NCI-H2227 (cell line): ENCODE results near the gene KIF18B.
A peak's percentile ranks its signal among the peaks of the same experiment; 100 is the strongest.
"Not testable (repeated sequence)": the region's sequence is repeated elsewhere in the genome, so short reads cannot be mapped to it uniquely, and the experiment has no call there.

ENCODE experiments used
- DNase-seq: peaks from one replicate; lab custom pipeline; 2025; ENCODE audit not compliant: unreplicated experiment; lab: John Stamatoyannopoulos, UW

The KIF18B gene

DNA sequence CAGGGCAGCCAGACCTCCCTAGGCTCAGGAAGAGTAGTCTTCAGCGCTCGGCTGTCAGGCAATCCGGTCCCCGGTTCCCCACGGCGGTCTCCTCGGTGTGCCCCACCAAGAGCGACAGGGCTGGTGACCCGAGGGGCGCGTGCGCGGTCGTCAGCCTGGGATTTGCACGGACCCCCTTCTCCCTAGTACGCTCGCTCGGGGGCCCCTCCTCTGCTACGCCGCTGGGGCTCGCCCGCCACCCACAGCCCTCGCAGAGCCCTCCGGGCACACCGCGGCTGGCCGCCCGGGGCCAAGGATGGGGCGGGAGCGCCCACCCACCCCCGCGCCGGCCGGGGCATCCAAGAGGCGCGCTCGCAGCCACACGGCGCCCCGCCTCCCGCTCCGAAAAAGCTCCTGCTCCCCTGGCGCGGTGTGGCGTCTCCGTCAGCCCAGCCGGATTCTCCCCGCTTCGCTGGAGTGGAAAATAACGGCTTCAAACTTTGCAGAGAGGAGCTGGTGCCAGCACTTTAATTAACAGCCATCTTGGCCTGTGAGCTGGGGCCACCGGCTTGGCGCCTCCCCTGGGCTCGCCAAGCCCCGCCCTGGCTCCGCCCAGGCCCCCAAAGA lies 22.7 kb upstream of the KIF18B start:
- peak; percentile 63 for DNase-seq

DNA sequence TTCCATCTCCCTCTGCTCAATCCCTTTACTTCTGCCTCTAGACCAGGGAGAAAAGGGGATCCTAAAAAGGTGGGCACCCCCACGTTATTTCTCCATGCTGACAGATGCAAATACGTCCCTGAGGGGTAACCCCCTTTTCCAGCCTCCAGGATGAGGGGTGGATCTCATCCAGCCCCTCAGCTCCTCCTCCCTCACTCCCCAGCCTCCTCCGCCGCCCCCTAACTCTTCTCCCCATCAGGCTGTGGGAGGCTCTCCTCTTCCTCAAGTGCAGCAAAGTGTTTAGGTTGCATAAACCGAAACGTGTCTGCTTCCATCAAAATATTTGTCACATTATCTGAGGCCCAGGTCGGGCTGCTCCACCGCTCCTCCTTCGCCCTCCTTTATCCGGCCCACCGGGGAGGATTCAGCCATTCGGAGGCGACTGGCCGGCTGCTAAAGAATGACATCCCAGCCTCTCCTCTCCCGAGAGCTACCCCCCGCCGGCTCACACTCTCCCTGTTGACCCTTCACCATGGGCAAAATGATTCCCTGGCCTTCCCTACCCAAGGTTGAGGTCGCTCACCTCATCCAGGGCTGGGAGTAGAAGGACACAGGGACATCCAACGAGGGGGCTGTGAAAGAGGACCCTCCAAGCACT lies 21.7 kb upstream of the KIF18B start:
- DNase-seq = no peak

DNA sequence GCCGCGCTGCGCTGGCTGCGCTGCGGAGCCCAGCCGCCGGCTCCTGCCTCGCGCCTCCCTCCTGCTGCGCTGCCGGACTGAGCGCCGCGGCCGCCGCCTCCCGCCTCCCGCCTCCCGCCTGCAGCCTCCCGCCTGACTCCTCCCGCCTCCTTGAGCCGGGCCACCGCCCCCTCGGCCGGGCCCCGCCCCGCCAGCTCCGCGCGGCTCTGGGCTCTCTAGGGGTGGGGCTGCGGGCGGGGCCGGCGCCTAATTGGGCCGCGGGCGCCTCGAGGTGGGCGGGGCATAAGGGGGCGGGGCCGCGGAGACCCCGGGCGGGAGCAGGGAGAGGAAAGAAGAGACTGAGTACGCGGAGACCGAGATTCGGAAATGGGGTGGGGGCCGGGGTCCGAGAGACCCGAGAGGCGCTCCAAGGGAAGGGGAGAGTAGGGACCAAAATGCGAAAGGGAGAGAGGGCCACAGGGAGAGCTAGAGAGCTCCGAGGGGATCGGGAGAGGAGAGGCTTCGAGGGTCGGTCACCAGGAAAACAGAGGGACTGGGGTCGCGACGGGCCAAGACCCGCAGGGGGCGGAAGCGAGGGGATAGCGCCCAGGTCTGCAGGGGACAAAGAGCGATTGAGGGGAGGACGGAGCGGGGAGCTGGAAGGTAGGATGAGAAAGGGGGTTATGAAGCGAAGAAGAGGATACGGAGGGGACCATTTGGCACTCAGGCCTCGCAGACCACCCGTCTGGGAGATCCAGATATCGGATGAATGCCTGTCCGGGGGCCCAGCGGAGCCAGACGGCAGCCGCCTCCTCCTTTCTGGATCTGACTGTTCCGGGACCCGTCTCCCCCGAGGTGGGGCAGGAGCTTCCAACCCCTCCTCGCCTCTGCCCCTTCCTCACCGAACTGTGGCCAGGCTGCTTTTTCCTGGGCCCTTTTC lies 20.9 kb upstream of the KIF18B start, which contains the start of gene C1QL1:
Gene C1QL1, minus strand, starts transcription at position 79 of the 919 bp plus-strand sequence. CDS start 255 bp downstream, outside the sequence.
- DNase-seq = peak; percentile 97

DNA sequence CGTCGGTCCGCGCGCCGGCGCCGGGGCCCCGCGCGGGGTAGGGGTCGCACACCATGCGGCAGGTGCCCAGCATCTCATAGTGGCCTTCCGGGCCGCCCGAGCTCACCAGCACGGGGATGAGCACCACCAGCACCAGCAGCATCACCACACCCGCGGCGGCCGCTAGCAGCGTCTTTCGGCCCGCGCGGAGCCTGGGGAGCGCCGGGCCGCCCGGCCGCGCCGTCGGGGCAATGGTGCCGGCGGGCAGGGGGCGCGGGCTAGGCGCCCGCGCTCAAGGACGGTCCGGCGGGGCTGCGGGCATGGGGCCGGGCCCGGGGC lies 20.3 kb upstream of the KIF18B start:
- DNase-seq = no peak

DNA sequence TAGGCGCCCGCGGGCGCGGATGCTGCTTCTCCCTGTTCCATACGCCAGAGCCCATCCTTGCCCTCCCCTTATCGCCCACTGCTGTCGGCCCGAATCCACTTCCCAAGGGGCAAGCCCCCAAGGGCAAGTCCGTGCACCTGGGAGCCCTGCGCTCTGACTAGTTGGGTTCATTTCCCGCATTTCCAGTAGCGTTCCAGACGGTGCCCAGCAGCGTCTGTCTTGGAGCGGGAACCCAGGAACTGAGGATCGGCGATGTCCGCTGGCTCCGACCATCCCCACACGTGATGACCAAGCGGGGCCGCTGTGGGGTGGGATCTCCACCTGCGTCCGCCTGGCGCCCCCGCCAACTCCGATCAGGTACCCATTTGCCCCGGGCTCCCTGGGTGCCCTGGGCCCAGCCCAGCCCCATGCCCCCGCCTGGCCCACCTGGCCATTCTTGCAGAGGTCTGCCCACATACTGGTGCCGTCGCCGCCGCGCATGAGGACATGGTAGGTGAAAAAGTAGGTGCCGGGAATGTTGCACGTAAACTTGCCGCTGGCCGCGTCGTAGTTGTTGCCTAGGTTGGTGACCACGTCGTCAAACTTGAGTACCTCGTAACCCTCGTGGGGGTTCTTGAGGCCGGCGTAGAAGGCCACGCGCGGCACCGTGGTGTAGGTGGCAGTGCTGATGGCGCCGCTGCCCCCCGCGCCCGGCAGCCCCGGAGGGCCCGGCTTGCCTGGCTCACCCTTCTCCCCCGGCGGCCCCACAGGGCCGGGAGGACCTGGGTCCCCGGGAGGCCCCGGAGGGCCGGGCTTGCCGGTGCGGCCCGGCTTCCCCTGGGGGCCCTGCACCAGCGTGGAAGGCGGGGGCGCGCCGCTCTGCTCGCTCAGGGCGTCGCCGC lies 19.7 kb upstream of the KIF18B start:
- DNase-seq = peak; percentile 58

DNA sequence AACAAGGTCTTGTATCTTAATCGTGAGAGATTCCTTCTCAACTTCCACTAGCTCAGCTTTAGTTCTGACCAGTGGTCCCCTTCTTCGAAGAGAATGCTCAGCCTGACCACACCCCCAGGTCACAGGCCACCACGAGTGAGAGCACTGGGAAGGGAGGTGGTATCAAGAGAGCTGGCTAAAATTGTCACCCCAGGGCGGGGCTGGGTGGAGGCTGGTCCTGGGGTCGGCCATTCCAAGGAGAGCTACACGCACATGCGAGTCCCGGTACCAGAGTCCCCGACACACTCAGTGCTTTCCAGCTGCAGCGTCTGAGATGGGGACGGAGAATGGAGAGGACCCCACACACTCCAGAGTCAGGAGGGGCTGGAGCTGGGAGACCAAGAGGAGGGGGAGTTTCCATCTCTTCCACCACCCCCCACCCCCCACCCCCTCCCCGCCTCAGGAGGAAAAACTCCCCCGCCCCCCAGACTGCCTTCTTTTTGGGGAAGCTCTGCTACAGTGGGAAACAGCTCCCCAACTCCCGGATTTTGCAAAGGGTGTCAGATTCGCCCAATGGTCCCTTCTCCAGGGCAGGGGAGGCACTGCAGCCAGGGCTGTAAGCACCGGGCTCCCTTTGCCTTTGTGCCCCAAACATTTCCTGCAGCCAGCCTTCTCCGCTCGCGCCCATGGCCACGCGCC lies 18.9 kb upstream of the KIF18B start:
- DNase-seq = no peak

DNA sequence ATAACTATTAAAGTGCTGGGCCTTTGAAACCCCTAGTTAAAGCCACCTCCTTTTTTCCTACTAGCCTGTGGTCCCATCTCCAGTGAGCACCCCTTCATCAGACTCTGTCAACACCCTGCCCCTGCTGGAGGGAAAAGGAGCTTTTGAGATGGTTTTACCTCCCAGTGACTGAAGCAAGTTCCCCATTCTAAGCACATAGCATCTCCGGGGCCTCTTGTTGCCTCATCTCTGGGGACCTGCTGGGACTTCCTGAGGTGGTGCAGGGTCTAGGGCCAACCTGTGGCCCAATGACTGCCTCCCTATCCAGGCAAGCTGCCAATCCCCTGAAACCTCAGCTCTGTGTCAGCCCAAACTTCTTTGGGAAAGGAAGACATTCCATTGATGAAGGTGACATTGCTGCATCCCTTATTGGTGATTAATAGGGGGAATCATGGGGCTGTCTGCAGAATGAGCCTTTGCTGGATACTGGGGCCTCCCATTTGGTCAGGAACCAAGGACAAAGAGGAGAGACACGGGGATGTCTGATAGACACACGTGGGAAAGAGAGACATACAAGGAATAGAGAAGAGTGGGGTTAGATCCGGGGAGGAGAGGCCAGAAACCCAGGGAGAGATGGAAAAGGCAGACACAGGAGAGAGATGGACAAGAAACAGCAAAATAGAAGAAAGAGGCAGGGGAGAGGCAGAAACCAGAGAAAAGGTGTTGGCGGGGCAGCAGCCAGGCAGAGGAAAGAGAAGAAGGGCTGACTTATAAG lies 18.1 kb upstream of the KIF18B start:
- DNase-seq = no peak

DNA sequence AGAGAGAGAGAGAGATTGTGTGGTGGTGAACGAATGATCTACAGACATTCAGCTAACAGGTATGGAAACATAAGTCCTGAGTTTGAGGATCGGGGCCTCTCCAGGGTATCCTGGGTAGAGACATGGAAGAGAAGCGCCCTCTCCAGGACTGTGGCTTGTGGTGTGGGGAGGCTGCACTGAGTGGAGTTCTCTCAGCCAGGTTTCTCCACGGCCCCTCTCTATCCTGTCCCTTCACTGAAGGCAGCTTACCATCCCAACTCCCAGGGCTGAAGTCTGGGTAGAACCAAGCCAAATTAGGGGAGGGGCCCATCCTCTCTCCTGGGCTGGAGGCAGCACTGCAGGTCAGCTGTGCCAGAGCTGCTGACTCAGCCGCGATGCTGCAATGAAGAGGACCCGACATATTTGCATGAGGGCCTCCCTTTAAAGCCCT lies 14.4 kb upstream of the KIF18B start:
- DNase-seq = no peak

DNA sequence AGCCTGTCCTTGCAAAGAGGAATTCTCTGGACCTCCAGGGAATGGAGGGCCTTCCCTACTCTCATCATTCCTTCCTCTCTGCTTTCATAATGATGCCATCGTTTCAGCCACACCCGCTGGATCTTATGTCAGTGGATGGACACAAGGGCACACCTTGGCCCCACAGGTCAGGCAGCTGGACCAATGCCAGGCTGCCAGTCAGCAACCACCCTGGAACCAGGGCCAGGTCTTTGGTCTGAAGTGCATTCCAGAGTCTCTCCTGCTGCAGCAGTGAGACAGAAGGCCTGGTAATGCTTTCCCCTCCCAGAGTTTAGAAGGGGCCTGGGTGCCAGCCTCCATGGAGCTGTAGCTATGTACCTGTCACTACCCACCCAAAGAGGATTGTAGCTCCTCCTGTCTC lies 13.1 kb upstream of the KIF18B start:
- no peak for DNase-seq

DNA sequence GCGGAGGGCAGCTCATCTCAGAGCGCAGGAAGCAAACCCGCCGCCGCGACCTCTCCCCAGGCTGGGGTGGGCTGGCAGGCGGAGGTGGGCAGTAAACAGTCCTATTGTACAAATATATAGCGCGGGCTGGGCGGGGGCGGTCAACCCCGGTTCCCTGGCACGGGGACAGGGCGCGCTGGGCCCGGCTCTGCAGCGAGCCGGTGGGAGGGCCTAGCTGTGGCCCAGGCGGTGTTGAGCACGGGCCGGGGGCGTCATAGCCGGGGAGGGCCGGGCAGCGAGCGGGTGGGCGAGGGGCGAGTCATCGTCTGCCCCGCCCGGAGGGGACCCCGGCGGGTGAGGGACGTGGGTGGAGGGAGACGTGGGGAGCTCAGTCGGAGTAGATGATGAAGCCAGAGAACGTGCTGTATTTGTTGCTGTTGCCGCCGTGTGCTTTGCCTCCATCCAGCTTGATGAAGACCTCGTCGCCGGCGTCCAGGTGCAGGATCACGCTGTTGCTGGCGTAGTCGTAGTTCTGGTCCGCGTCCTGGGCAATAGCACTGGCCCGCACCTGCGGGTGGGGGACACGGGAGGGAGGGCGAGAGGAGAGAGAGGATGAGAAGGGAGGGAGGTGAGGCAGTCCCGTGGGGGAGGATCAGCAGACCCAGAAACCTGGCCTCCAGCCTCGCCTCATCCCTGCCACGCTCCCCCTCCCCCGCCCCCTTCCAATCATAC lies 12.4 kb upstream of the KIF18B start:
- no peak for DNase-seq

DNA sequence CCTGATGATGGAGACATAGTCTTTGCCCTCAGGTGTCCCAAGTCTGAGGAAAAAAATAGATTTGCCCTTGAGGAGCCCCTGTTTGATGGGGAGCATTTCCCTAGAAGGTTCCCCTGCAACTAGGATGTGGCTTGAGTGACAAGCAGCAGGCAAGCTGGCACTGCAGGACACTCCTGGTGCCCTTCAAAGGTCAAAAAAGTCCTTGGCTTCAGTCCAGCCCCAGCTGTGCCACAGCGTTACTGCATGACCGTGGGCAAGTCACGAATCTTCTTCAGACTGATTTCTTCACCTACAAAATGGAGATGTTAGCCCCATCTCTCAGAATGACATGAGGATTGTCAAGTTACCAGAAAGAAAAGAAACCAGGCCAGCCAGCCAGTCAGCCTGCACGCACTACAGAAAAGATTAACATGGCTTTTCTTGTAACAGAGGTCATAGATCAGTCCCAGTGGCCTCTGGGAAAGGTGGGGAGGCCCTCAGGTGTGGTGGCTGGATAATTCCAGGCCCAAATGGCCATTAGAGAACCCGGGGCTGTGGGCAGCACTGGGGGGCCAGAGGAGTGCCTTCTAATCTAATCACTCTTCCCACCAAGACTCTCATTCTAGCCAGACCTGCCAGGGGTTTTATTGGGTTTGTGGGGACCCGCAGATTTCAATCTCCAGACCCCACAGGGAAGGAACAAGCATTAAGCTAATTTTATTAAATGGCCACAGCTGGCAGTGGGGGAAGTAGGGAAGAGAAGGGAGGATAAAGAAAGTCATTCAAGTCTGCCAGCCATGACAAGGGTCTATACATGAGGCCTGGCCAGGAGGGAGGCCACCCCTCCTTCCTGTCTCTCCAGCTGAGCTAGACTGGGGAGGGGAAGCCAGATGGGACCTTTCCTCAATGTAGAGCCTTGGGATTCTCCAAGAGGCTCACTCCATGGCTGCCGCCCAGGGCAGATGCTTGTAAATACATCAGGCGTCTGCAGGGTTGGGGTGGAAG lies 9.7 kb upstream of the KIF18B start:
- no peak for DNase-seq

DNA sequence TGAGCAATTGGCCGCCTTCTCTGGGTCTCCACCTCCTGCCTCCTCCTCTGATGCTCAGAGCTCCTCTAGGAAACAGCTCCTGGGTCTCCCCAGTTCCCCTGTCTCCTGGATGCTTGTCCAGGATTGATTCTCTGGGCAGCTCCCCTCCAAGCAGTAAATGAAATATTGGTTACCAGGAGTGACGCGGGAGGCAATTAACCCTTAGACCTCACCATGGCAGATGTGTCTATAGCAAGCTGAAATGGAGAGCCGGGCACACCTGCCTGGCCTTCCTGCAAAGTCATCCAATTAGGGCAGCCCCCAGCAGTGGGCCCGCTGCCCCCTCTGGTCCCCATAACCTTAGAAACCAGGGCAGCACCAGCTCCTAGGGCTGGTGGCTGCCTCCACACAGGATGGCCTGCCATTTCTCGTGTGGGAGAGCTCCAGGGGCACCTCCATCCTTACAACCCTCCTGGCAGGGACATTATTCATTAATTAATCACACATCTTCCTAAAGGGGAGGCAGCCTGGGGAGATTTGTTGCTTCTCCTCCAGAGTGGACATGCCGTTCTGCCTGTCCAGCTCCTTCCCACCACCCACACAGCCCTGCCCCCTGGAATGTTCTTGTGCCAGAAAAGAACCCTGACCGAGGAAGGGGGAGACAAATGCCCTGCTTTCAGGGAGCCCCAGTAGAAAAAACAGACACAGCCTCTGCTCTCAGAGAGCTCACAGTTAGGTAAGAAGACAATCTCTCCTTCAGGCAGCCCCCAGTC lies 8.3 kb upstream of the KIF18B start:
- no peak for DNase-seq

DNA sequence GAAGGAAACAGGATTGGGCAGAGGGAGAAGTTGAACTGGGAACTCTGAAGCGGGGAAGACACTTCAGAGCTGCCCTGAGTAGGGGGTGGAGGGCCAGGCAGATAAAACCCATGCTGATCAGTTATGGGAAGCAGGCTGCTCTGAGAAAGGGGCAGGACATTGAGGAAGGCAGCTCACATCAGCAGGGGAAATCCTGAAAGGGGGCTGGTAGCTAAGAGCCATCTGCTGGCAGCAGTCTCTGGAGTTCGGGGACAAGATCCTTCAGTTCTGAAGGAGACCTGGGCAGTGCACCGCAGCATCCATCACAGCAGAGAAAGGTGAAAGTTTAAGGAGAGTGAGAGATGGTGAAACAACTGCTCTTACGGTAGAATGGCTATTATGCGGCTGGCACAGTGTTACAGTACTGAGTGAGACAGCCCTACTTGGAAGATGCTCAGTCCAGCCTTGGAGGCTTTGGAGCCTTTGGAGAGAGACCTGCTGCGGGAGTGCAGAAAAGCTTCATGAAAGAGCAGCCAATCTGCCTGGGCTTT lies 5.4 kb upstream of the KIF18B start:
- DNase-seq = no peak

DNA sequence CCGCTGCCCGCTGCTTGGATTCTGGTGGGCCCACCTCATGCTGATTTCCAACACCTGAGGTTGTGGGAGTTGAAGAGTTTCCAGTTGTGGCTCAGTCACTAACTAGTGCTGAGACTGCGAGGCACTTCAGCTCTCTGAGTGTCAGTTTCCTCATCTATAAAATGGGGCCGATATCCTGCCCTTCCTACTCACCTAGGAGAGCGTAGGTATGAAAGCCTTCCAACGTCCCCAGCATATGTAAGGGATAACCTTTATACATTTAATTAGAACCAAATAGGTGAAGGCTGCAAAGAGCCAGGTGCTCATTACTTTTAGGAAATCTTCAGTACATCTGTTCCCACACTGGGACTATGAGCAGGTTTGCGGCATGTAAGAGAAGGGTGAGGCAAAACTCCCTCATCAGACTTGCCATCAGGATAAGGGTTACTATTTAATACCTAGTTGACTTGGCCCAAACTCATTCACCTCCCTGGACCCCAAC lies 782 bp upstream of the KIF18B start:
- no peak for DNase-seq

DNA sequence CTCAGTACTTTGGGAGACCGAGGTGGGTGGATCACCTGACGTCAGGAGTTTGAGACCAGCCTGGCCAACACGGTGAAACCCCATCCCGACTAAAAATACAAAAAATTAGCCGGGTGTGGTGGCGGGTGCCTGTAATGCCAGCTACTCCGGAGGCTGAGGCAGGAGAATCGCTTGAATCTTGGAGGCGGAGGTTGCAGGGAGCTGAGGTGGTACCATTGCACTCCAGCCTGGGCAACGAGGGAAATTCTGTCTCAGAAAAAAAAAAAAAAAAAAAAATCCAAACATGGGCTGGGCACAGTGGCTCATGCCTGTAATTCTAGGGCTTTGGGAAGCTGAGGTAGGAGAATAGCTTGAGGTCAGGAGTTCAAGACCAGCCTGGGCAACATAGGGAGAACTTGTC lies 1.9 kb downstream of the KIF18B start:
- DNase-seq = not testable (repeated sequence)

DNA sequence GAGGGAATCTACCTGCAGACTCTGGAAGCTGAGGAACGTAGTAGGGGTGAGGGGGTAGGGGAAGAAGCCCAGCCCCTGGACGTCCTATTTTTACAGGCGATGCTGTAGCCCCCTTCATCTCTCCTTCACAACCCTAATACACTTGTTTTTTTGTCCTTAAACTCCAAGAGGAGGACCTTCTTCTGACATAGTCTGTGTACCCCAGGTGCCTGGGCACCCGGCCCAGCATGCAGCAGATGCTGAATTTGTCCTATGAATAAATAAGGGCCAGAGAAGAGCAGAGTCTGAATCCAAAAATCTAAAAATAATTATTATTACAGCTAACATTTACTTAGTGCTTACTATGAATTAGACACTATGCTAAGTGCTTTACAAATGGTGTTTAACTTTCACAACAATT lies 5.1 kb downstream of the KIF18B start:
- DNase-seq = no peak
